Endodermal cell (in vitro differentiated cells): ENCODE data around the gene CTNS. TPM values are rescaled to one million over a fixed set of nuclear protein-coding genes. Genes with fewer than 3 reads are reported as not detected.

Source experiments
- DNase-seq: peaks from one replicate; pipeline ENCODE4 v3.0.0-alpha.2; 2017
- H3K27ac ChIP-seq: 2 replicates; pipeline ENCODE4 v1.5.1; 2013; ENCODE audit warnings: mild to moderate bottlenecking, low read depth, low read length, moderate library complexity
- H3K27me3 ChIP-seq: 2 replicates; pipeline ENCODE4 v1.6.1; 2013; ENCODE audit warnings: mild to moderate bottlenecking, low read length, moderate library complexity; ENCODE audit not compliant: insufficient read depth, control insufficient read depth, poor library complexity, severe bottlenecking
- H3K36me3 ChIP-seq: 2 replicates; pipeline ENCODE4 v1.7.0; 2013; ENCODE audit warnings: mild to moderate bottlenecking, low read length, moderate library complexity; ENCODE audit not compliant: control insufficient read depth, insufficient read depth
- H3K4me1 ChIP-seq: one replicate; pipeline ENCODE4 v1.7.0; 2013; ENCODE audit warnings: low read length; ENCODE audit not compliant: control insufficient read depth, insufficient read depth
- H3K4me3 ChIP-seq: 2 replicates; pipeline ENCODE4 v1.5.1; 2013; ENCODE audit warnings: mild to moderate bottlenecking, low read length, moderate library complexity
- H3K9ac ChIP-seq: 2 replicates; pipeline ENCODE4 v1.6.1; 2013; ENCODE audit warnings: mild to moderate bottlenecking, low read length, moderate library complexity; ENCODE audit not compliant: poor library complexity, severe bottlenecking; ENCODE audit errors: extremely low read depth
- H3K9me3 ChIP-seq: 2 replicates; pipeline ENCODE4 v1.6.1; 2013; ENCODE audit warnings: mild to moderate bottlenecking, low read length, moderate library complexity; ENCODE audit not compliant: control insufficient read depth
- H3K27ac Mint-ChIP-seq: 2 replicates; pipeline ENCODE4 v1.8.0; 2020; ENCODE audit warnings: mixed read lengths
- H3K27me3 Mint-ChIP-seq: 2 replicates; pipeline ENCODE4 v1.8.0; 2021; ENCODE audit warnings: mild to moderate bottlenecking, mixed read lengths; ENCODE audit not compliant: insufficient read depth
- H3K36me3 Mint-ChIP-seq: 2 replicates; pipeline ENCODE4 v1.8.0; 2020; ENCODE audit warnings: low read depth, mixed read lengths
- H3K4me1 Mint-ChIP-seq: 2 replicates; pipeline ENCODE4 v1.8.0; 2020; ENCODE audit warnings: mixed read lengths
- H3K4me3 Mint-ChIP-seq: 2 replicates; pipeline ENCODE4 v1.8.0; 2020; ENCODE audit warnings: mild to moderate bottlenecking, moderate library complexity, mixed read lengths
- H3K9me3 Mint-ChIP-seq: 2 replicates; pipeline ENCODE4 v1.8.0; 2020; ENCODE audit warnings: mild to moderate bottlenecking, mixed read lengths
- WGBS, 2 experiments: methylation state at CpG; one replicate each; pipeline versions ENCODE4 v1.1.5 to v1.1.7; 2013; ENCODE audit warnings: missing lambda C conversion rate in 2 of 2, mixed read lengths in 1 of 2; ENCODE audit not compliant: insufficient coverage in 1 of 2, insufficient read length in 1 of 2; 5-methylcytosine and 5-hydroxymethylcytosine counted together
- total RNA-seq, 2 donors: library from RNA; stranded (reverse); fragmentation: NEBNext Ultra II Directional in 1 of 2; extraction: Animal tissue kit (Norgen Biotek cat#: 25700) in 1 of 2; gene quantifications; 2 replicates in 1 of 2; 3 replicates in 1 of 2; pipeline ENCODE4 v1.2.1, GENCODE V29; 2021
- TF ChIP-seq, protein P1 (sequence below): fragments of 200-600 bp; sonication (generic); conservative IDR thresholded peaks from 2 replicates; pipeline ENCODE4 v1.5.0; 2021; ENCODE audit warnings: antibody characterized with exemption, mild to moderate bottlenecking

CTNS gene
- total RNA-seq, 2 donors from 2014 or later, result 17.2 to 18.8 TPM

DNA sequence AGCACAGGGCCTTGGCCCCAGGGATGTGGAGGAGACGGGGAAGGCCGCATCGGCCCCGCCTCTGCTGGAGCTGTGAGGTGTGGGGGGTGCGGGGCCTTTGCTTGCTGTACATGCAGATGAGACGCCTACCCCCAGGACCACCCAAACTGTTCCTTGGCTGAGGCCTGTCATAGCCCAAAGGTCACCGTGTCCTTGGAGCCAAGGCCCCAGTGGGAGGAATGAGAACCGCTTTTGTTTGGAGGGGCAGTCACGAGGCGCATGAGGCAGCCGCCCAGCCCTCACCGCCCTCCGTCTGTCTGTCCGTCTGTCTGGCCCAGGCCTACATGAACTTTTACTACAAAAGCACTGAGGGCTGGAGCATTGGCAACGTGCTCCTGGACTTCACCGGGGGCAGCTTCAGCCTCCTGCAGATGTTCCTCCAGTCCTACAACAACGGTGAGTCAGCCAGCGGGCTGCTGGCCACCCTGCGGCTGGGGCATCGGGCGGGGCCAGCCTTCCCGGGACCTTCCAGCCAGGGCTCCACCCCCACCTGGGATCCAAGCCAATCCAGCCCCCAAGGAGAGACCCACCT, 23.1 kb downstream of the CTNS start:
- H3K9me3 Mint-ChIP-seq, result no peaks in the 10 kb centered on the region
- no peaks in the 10 kb centered on the region for H3K27me3 Mint-ChIP-seq
- no peaks in the 10 kb centered on the region for H3K4me1 Mint-ChIP-seq
- TF ChIP-seq, protein P1, sequence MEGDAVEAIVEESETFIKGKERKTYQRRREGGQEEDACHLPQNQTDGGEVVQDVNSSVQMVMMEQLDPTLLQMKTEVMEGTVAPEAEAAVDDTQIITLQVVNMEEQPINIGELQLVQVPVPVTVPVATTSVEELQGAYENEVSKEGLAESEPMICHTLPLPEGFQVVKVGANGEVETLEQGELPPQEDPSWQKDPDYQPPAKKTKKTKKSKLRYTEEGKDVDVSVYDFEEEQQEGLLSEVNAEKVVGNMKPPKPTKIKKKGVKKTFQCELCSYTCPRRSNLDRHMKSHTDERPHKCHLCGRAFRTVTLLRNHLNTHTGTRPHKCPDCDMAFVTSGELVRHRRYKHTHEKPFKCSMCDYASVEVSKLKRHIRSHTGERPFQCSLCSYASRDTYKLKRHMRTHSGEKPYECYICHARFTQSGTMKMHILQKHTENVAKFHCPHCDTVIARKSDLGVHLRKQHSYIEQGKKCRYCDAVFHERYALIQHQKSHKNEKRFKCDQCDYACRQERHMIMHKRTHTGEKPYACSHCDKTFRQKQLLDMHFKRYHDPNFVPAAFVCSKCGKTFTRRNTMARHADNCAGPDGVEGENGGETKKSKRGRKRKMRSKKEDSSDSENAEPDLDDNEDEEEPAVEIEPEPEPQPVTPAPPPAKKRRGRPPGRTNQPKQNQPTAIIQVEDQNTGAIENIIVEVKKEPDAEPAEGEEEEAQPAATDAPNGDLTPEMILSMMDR, result no peak
- H3K4me3 ChIP-seq, result no peak overlapping the region
- peaks cover 27% of the 10 kb centered on the region for H3K36me3 Mint-ChIP-seq
- no peak overlapping the region for H3K27ac ChIP-seq
- no peak overlapping the region for H3K9ac ChIP-seq
- no peaks in the 10 kb centered on the region for H3K4me1 ChIP-seq
- H3K36me3 ChIP-seq, result peaks cover 24% of the 10 kb centered on the region
- no peak overlapping the region for H3K4me3 Mint-ChIP-seq
- 86 to 91% methylated on average over 17 to 22 of the region's 22 CpGs for WGBS, 2 experiments
- no peaks in the 10 kb centered on the region for H3K27me3 ChIP-seq
- H3K9me3 ChIP-seq, result no peaks in the 10 kb centered on the region
- H3K27ac Mint-ChIP-seq, result peak overlapping the region; percentile 7
- DNase-seq, result peak; percentile 58

DNA sequence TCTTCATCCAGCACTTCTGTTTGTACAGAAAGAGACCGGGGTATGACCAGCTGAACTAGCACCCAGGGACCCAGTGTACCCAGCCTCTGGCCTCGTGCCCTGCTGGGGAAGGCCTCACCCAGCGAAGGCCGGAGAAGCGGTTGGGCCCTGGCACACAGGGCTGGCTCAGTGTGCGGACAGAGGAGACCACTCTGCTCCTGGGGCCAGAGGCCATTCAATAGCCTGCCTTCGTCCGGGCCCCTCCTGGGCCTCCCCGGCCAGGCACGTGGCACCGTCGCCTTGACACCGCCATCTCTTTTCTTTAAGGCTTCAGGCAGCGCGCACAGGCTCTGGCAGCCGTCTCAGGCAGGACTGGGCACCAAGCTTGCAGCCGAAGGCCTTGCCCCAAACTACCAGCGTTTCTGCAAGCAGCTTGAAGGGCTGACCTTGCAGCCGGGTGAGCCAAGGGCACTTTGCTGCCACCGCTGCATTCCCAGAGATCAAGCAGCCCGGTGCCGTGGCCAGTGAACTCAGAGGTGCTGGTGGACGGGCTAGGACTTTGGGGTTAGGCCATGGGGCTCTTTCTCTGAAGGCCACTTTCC, 23.8 kb downstream of the CTNS start:
- no peak overlapping the region for H3K4me3 Mint-ChIP-seq
- H3K9ac ChIP-seq, result no peak overlapping the region
- WGBS, 2 experiments, result 94 to 97% methylated on average over 15 to 23 of the region's 23 CpGs
- peaks cover 24% of the 10 kb centered on the region for H3K36me3 Mint-ChIP-seq
- TF ChIP-seq, protein P1, result no peak
- H3K4me1 ChIP-seq, result no peaks in the 10 kb centered on the region
- H3K27me3 ChIP-seq, result no peaks in the 10 kb centered on the region
- peaks cover 31% of the 10 kb centered on the region for H3K36me3 ChIP-seq
- no peak overlapping the region for H3K27ac ChIP-seq
- H3K9me3 Mint-ChIP-seq, result no peaks in the 10 kb centered on the region
- no peaks in the 10 kb centered on the region for H3K4me1 Mint-ChIP-seq
- DNase-seq, result peak; percentile 51
- no peaks in the 10 kb centered on the region for H3K9me3 ChIP-seq
- H3K4me3 ChIP-seq, result no peak overlapping the region
- no peak overlapping the region for H3K27ac Mint-ChIP-seq
- no peaks in the 10 kb centered on the region for H3K27me3 Mint-ChIP-seq

DNA sequence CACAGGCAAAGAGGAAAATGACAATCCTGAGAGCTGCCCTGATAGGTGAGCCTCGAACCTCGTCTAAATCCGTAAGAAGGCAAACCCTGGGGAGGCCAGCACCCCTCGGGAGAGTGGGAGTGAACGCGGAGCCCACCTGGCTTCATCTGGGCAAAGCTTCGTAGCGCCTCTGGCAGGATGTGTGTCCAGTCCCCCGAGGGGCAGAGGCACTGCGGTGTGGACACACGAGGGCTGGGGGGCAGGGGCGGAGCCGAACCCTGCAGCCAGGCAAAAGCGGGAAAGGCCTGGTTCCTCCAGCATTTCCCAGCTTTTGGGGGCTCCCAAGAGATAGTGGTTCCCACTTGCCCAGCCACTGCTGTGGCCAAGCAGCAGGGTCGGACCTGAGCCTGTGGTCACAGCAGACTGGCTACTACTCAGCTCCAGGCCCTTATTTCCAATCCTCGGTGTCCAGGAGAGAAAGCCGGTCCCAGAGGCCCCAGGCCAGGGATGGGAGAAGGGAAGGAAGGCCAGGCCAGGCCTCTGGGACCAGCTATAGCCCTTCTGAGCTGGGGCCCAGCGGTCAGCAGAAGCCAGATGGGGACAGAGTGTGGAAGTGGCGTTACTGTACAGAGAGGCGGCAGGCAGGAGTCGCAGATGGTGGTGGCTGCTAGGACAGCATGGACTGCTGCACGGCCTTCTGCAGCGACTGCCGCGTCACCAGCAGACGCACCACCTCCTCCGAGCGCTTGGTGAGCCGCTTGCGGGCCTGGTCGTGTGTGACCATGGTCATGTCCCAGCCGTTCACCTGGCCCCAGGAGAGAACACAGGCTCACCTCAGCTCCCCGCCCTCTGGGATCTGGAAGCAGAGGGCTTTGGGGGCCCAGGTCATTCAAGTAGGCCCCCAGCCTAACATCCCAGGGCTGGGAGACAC, 26.8 kb downstream of the CTNS start:
- H3K27ac ChIP-seq, result peak overlapping the region; percentile 60
- Mint-ChIP-seq H3K27me3 (no peaks in the 10 kb centered on the region), H3K4me1 (peaks cover 13% of the 10 kb centered on the region), H3K9me3 (no peaks in the 10 kb centered on the region), H3K27ac (no peak overlapping the region), H3K36me3 (peaks cover 16% of the 10 kb centered on the region), H3K4me3 (no peak overlapping the region)
- no peak overlapping the region for H3K4me3 ChIP-seq
- H3K4me1 ChIP-seq, result no peaks in the 10 kb centered on the region
- DNase-seq, result peak; percentile 51
- 91 to 94% methylated on average over 30 to 33 of the region's 33 CpGs for WGBS, 2 experiments
- H3K36me3 ChIP-seq, result peaks cover 38% of the 10 kb centered on the region
- TF ChIP-seq, protein P1, result no peak
- H3K27me3 ChIP-seq, result no peaks in the 10 kb centered on the region
- no peak overlapping the region for H3K9ac ChIP-seq
- H3K9me3 ChIP-seq, result no peaks in the 10 kb centered on the region
